HepG2 (cell line): ENCODE results near the gene VDAC2. TPM values are rescaled to one million over a fixed set of nuclear protein-coding genes. Genes with fewer than 3 reads are reported as not detected.

Source experiments
- ONECUT2 ChIP-seq: sonication (generic); formaldehyde crosslinking; IDR thresholded peaks from 2 replicates; pipeline ENCODE4 v1.4.0; 2020; ENCODE audit warnings: missing genetic modification reagents
- POLR2AphosphoS2 ChIP-seq: IDR thresholded peaks from 2 replicates; pipeline ENCODE4 v1.6.1; 2011; ENCODE audit warnings: low read depth, low read length, improper control_type of control experiment
- SIX4 ChIP-seq: sonication (generic); formaldehyde crosslinking; IDR thresholded peaks from 2 replicates; pipeline ENCODE4 v1.4.0; 2020; ENCODE audit warnings: missing genetic modification reagents
- ZFP82 ChIP-seq: sonication (generic); formaldehyde crosslinking; IDR thresholded peaks from 2 replicates; pipeline ENCODE4 v1.5.1; 2020; ENCODE audit warnings: mild to moderate bottlenecking, missing genetic modification reagents, borderline replicate concordance
- ZNF337 ChIP-seq: sonication (generic); formaldehyde crosslinking; IDR thresholded peaks from 2 replicates; pipeline ENCODE4 v1.5.1; 2020; ENCODE audit warnings: missing genetic modification reagents, low read depth, mild to moderate bottlenecking, borderline replicate concordance
- polyA plus RNA-seq, 8 experiments: library from polyadenylated mRNA; depleted of rRNA in 3 of 8; stranded (reverse) in 7 of 8; unstranded in 1 of 8; fragments of >200 nt; fragmentation: Illumina TruSeq in 4 of 8; extraction: Trizol in 4 of 8; gene quantifications; 2 replicates each; pipeline versions ENCODE4 v1.2.1 to v1.2.3, GENCODE V29; 2011 to 2016; ENCODE audit warnings: low read depth in 4 of 8, missing spikeins in 1 of 8, mixed read lengths in 1 of 8; ENCODE audit not compliant: insufficient read depth in 1 of 8
- total RNA-seq, 5 experiments: library from RNA; depleted of rRNA; stranded (reverse); fragments of >200 nt; fragmentation: Illumina TruSeq; extraction: Trizol; gene quantifications; 2 replicates each; pipeline ENCODE4 v1.2.3, GENCODE V29; 2016; ENCODE audit warnings: low read depth in 1 of 5
- TF ChIP-seq, protein P1 (sequence below), 2 experiments: fragments of 450-650 bp in 1 of 2; sonication (generic) in 1 of 2; formaldehyde crosslinking in 1 of 2; IDR thresholded peaks; 2 replicates each; pipeline versions ENCODE4 v1.6.1 to v1.8.0; 2016 to 2022; ENCODE audit warnings: antibody characterized with exemption in 1 of 2, mild to moderate bottlenecking in 1 of 2, missing genetic modification reagents in 1 of 2
- TF ChIP-seq, protein P2 (sequence below): IDR thresholded peaks from 2 replicates; pipeline ENCODE4 v1.6.1; 2016; ENCODE audit warnings: low read depth, borderline replicate concordance
- TF ChIP-seq, protein P3 (sequence below): sonication (generic); formaldehyde crosslinking; IDR thresholded peaks from 2 replicates; pipeline ENCODE4 v1.4.0; 2020; ENCODE audit warnings: missing genetic modification reagents, mild to moderate bottlenecking, borderline replicate concordance
- TF ChIP-seq, protein P4 (sequence below): sonication (generic); formaldehyde crosslinking; IDR thresholded peaks from 2 replicates; pipeline ENCODE4 v1.8.0; 2022; ENCODE audit warnings: missing genetic modification reagents, mild to moderate bottlenecking, inconsistent platforms, borderline replicate concordance

VDAC2 gene
- total and polyA plus RNA-seq, 2 of the 13 experiments (the other 11 are each of a cell fraction or from before 2014, with no cell fraction given), result 67.9 to 222 TPM

DNA sequence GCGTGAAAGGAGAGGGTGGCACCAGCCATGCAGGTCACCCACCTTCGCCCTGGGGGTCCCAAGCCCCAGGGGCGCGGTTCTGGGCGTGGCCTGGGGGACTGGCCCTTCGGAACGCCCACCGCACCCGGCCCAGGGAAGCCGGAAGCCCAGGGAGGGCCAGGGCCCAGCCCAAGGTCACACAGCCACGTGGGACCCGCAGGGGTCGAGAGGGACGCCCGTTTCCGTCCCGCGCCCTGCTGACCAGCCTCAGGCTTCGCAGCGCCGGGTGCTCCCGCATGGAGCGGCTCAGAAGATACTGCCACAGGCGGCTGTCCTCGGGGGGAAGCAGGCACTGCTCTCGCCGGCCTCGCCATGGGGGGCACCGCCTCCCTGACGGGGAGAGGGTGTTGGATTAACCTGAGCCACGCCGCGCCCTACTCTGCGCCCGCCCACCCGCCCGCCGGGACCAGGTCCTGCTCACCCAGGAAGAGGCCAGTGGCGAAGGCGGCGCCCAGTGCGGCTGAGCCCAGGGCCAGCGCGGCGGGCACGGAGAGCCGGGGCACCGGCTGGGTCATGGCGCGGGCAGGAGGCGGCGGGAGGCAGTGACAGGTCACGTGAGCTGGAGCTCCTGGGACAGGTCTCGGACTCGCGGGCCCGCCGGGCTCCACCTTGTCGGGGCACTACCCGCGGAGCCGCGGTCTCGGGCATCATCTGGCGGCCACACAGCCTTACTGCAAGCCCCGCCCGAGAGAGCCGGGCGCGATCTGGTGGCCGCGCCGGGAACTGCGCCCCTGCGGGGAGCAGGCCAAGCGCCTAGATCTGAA is 25.0 kb downstream of the VDAC2 start, which contains the start of gene COMTD1 (continued):
- TF ChIP-seq, protein P1, sequence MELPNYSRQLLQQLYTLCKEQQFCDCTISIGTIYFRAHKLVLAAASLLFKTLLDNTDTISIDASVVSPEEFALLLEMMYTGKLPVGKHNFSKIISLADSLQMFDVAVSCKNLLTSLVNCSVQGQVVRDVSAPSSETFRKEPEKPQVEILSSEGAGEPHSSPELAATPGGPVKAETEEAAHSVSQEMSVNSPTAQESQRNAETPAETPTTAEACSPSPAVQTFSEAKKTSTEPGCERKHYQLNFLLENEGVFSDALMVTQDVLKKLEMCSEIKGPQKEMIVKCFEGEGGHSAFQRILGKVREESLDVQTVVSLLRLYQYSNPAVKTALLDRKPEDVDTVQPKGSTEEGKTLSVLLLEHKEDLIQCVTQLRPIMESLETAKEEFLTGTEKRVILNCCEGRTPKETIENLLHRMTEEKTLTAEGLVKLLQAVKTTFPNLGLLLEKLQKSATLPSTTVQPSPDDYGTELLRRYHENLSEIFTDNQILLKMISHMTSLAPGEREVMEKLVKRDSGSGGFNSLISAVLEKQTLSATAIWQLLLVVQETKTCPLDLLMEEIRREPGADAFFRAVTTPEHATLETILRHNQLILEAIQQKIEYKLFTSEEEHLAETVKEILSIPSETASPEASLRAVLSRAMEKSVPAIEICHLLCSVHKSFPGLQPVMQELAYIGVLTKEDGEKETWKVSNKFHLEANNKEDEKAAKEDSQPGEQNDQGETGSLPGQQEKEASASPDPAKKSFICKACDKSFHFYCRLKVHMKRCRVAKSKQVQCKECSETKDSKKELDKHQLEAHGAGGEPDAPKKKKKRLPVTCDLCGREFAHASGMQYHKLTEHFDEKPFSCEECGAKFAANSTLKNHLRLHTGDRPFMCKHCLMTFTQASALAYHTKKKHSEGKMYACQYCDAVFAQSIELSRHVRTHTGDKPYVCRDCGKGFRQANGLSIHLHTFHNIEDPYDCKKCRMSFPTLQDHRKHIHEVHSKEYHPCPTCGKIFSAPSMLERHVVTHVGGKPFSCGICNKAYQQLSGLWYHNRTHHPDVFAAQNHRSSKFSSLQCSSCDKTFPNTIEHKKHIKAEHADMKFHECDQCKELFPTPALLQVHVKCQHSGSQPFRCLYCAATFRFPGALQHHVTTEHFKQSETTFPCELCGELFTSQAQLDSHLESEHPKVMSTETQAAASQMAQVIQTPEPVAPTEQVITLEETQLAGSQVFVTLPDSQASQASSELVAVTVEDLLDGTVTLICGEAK (IDR thresholded peaks at IDR 0.05), result no peak
- TF ChIP-seq, protein P1 (CRISPR knock-in tag; IDR thresholded peaks at IDR 0.05), result peak; percentile 50; the same call in 1 of the 2 replicates
- TF ChIP-seq ZFP82 (CRISPR knock-in tag) (0 out of 2 replicates have a peak, but pooled peaks have one; percentile 63), ZNF337 (CRISPR knock-in tag) (no peak), POLR2AphosphoS2 (no peak), ONECUT2 (CRISPR knock-in tag) (no peak), SIX4 (no peak)
- TF ChIP-seq, protein P2, sequence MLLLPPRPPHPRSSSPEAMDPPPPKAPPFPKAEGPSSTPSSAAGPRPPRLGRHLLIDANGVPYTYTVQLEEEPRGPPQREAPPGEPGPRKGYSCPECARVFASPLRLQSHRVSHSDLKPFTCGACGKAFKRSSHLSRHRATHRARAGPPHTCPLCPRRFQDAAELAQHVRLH (CRISPR knock-in tag), result no peak
- TF ChIP-seq, protein P3, sequence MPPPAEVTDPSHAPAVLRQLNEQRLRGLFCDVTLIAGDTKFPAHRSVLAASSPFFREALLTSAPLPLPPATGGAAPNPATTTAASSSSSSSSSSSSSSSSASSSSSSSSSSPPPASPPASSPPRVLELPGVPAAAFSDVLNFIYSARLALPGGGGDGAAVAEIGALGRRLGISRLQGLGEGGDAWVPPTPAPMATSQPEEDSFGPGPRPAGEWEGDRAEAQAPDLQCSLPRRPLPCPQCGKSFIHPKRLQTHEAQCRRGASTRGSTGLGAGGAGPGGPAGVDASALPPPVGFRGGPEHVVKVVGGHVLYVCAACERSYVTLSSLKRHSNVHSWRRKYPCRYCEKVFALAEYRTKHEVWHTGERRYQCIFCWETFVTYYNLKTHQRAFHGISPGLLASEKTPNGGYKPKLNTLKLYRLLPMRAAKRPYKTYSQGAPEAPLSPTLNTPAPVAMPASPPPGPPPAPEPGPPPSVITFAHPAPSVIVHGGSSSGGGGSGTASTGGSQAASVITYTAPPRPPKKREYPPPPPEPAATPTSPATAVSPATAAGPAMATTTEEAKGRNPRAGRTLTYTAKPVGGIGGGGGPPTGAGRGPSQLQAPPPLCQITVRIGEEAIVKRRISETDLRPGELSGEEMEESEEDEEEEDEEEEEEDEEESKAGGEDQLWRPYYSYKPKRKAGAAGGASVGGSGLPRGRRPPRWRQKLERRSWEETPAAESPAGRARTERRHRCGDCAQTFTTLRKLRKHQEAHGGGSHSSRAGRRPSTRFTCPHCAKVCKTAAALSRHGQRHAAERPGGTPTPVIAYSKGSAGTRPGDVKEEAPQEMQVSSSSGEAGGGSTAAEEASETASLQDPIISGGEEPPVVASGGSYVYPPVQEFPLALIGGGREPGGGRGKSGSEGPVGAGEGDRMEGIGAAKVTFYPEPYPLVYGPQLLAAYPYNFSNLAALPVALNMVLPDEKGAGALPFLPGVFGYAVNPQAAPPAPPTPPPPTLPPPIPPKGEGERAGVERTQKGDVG, result peak; percentile 45; the same call in 1 of the 2 replicates
- TF ChIP-seq, protein P4, sequence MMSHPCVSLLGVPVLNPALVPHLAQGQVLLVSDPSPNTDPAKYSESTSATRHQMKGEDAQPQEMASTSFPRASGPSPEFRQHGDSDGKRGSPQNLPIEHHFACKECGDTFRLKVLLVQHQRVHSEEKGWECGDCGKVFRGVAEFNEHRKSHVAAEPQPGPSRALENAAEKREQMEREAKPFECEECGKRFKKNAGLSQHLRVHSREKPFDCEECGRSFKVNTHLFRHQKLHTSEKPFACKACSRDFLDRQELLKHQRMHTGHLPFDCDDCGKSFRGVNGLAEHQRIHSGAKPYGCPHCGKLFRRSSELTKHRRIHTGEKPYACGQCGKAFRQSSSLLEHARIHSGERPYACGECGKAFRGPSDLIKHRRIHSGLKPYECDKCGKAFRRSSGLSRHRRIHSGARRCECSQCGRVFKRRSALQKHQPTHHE (CRISPR knock-in tag), result peak; percentile 48; the same call in 1 of the 2 replicates
